HEK293 (cell line): ENCODE measurements around the gene UBTD1.
A peak's percentile ranks its signal among the peaks of the same experiment; 100 is the strongest.

Experiments used
- CTCF ChIA-PET: fragments of 350-600 bp; formaldehyde crosslinking; extraction: SDS; loops from one replicate; lab custom pipeline; 2021; ENCODE audit warnings: antibody characterized with exemption; lab: Yijun Ruan, JAX
- POLR2A ChIA-PET: fragments of 300-600 bp; formaldehyde crosslinking; extraction: SDS; loops from one replicate; lab custom pipeline; 2020; ENCODE audit warnings: antibody characterized with exemption, inconsistent platforms; lab: Yijun Ruan, JAX
- H3K27ac ChIP-seq: fragments of 200-500 bp; sonication (Bioruptor generic); 2 replicates; pipeline ENCODE4 v1.5.1; 2014; ENCODE audit warnings: low read depth, low read length, control low read depth, inconsistent platforms; ENCODE audit errors: extremely low read depth
- H3K36me3 ChIP-seq, 2 experiments: fragments of 200-500 bp in 1 of 2; sonication (Bioruptor generic) in 1 of 2; 1 replicate in 1 of 2; 2 replicates in 1 of 2; pipeline ENCODE4 v1.5.1; 2014 to 2017; ENCODE audit warnings: inconsistent platforms in 2 of 2, low read length in 2 of 2; ENCODE audit not compliant: control insufficient read depth in 2 of 2, insufficient read depth in 1 of 2
- H3K4me1 ChIP-seq: fragments of 200-500 bp; sonication (Bioruptor generic); 2 replicates; pipeline ENCODE4 v1.5.1; 2014; ENCODE audit warnings: mild to moderate bottlenecking, low read length, inconsistent platforms; ENCODE audit not compliant: control insufficient read depth, insufficient read depth
- H3K4me3 ChIP-seq: 2 replicates; pipeline ENCODE4 v1.5.1; 2011; ENCODE audit warnings: low read depth, mild to moderate bottlenecking, control low read depth, low read length, moderate library complexity
- H3K9me3 ChIP-seq: fragments of 200-500 bp; sonication (Bioruptor generic); 2 replicates; pipeline ENCODE4 v1.5.1; 2014; ENCODE audit warnings: low read depth, low read length, inconsistent platforms; ENCODE audit not compliant: control insufficient read depth, insufficient read depth
- GLIS1 ChIP-seq: fragments of 450-650 bp; formaldehyde crosslinking; IDR thresholded peaks from 2 replicates; pipeline ENCODE4 v1.5.1; 2016; ENCODE audit warnings: missing biosample characterization, missing genetic modification characterization
- GLIS2 ChIP-seq: fragments of 450-650 bp; formaldehyde crosslinking; IDR thresholded peaks from 2 replicates; pipeline ENCODE4 v1.5.1; 2016; ENCODE audit warnings: missing biosample characterization, missing genetic modification characterization
- KLF9 ChIP-seq: fragments of 450-650 bp; formaldehyde crosslinking; IDR thresholded peaks from 2 replicates; pipeline ENCODE4 v1.5.1; 2016; ENCODE audit warnings: missing biosample characterization, missing genetic modification characterization, low read depth
- ZBTB1 ChIP-seq: fragments of 450-650 bp; formaldehyde crosslinking; IDR thresholded peaks from 2 replicates; pipeline ENCODE4 v1.5.1; 2016; ENCODE audit warnings: missing biosample characterization, missing genetic modification characterization
- ZBTB10 ChIP-seq: fragments of 450-650 bp; formaldehyde crosslinking; IDR thresholded peaks from 2 replicates; pipeline ENCODE4 v1.5.1; 2016; ENCODE audit warnings: missing biosample characterization, missing genetic modification characterization
- ZBTB17 ChIP-seq: fragments of 450-650 bp; formaldehyde crosslinking; IDR thresholded peaks from 2 replicates; pipeline ENCODE4 v1.5.1; 2016; ENCODE audit warnings: missing biosample characterization, missing genetic modification characterization
- ZBTB26 ChIP-seq: fragments of 450-650 bp; formaldehyde crosslinking; optimal IDR thresholded peaks from 2 replicates; pipeline ENCODE3; 2016; ENCODE audit warnings: missing biosample characterization, mild to moderate bottlenecking, missing genetic modification characterization
- ZBTB48 ChIP-seq: fragments of 450-650 bp; formaldehyde crosslinking; IDR thresholded peaks from 2 replicates; pipeline ENCODE4 v1.5.1; 2016; ENCODE audit warnings: missing biosample characterization, missing genetic modification characterization
- ZBTB7A ChIP-seq: fragments of 450-650 bp; formaldehyde crosslinking; IDR thresholded peaks from 2 replicates; pipeline ENCODE4 v1.5.1; 2016; ENCODE audit warnings: low read depth, missing biosample characterization, missing genetic modification characterization
- ZBTB8A ChIP-seq: fragments of 450-650 bp; formaldehyde crosslinking; IDR thresholded peaks from 2 replicates; pipeline ENCODE4 v1.5.1; 2016; ENCODE audit warnings: missing biosample characterization, missing genetic modification characterization
- ZEB2 ChIP-seq: fragments of 450-650 bp; formaldehyde crosslinking; IDR thresholded peaks from 2 replicates; pipeline ENCODE4 v1.5.1; 2016; ENCODE audit warnings: missing biosample characterization, missing genetic modification characterization
- ZFHX2 ChIP-seq: fragments of 450-650 bp; formaldehyde crosslinking; conservative IDR thresholded peaks from 2 replicates; pipeline ENCODE4 v1.5.1; 2016; ENCODE audit warnings: missing biosample characterization, missing genetic modification characterization
- ZFP37 ChIP-seq: fragments of 450-650 bp; formaldehyde crosslinking; IDR thresholded peaks from 2 replicates; pipeline ENCODE4 v1.5.1; 2016; ENCODE audit warnings: missing biosample characterization, missing genetic modification characterization
- ZIC2 ChIP-seq: fragments of 450-650 bp; formaldehyde crosslinking; IDR thresholded peaks from 2 replicates; pipeline ENCODE4 v1.5.1; 2016; ENCODE audit warnings: missing biosample characterization, missing genetic modification characterization
- ZNF146 ChIP-seq: fragments of 450-650 bp; formaldehyde crosslinking; IDR thresholded peaks from 2 replicates; pipeline ENCODE4 v1.5.1; 2016; ENCODE audit warnings: missing biosample characterization, missing genetic modification characterization
- ZNF2 ChIP-seq: fragments of 450-650 bp; formaldehyde crosslinking; IDR thresholded peaks from 2 replicates; pipeline ENCODE4 v1.5.1; 2016; ENCODE audit warnings: missing biosample characterization, missing genetic modification characterization
- ZNF24 ChIP-seq: fragments of 450-650 bp; formaldehyde crosslinking; IDR thresholded peaks from 2 replicates; pipeline ENCODE4 v1.5.1; 2016; ENCODE audit warnings: missing biosample characterization, missing genetic modification characterization
- ZNF335 ChIP-seq: fragments of 450-650 bp; formaldehyde crosslinking; conservative IDR thresholded peaks from 2 replicates; pipeline ENCODE4 v1.5.1; 2016; ENCODE audit warnings: missing biosample characterization, missing genetic modification characterization
- ZNF398 ChIP-seq: fragments of 450-650 bp; formaldehyde crosslinking; IDR thresholded peaks from 2 replicates; pipeline ENCODE4 v1.5.1; 2017; ENCODE audit warnings: missing biosample characterization, missing genetic modification characterization
- ZNF501 ChIP-seq: fragments of 450-650 bp; formaldehyde crosslinking; IDR thresholded peaks from 2 replicates; pipeline ENCODE4 v1.5.1; 2016; ENCODE audit warnings: missing biosample characterization, missing genetic modification characterization
- ZNF514 ChIP-seq: fragments of 450-650 bp; formaldehyde crosslinking; IDR thresholded peaks from 2 replicates; pipeline ENCODE4 v1.5.1; 2016; ENCODE audit warnings: missing biosample characterization, missing genetic modification characterization
- ZNF549 ChIP-seq: fragments of 450-650 bp; IDR thresholded peaks from 2 replicates; pipeline ENCODE4 v1.5.1; 2018; ENCODE audit warnings: missing biosample characterization, missing genetic modification characterization, mild to moderate bottlenecking, inconsistent platforms, moderate library complexity
- ZNF555 ChIP-seq: fragments of 450-650 bp; formaldehyde crosslinking; conservative IDR thresholded peaks from 2 replicates; pipeline ENCODE4 v1.5.1; 2017; ENCODE audit warnings: missing biosample characterization, mild to moderate bottlenecking, missing genetic modification characterization, inconsistent platforms
- ZNF561 ChIP-seq: fragments of 450-650 bp; IDR thresholded peaks from 2 replicates; pipeline ENCODE4 v1.5.1; 2018; ENCODE audit warnings: missing biosample characterization, missing genetic modification characterization, borderline replicate concordance
- ZNF585B ChIP-seq: fragments of 450-650 bp; formaldehyde crosslinking; IDR thresholded peaks from 2 replicates; pipeline ENCODE4 v1.5.1; 2016; ENCODE audit warnings: missing biosample characterization, missing genetic modification characterization
- ZNF600 ChIP-seq: fragments of 450-650 bp; formaldehyde crosslinking; IDR thresholded peaks from 2 replicates; pipeline ENCODE4 v1.5.1; 2016; ENCODE audit warnings: missing biosample characterization, missing genetic modification characterization
- ZNF660 ChIP-seq: fragments of 450-650 bp; IDR thresholded peaks from 2 replicates; pipeline ENCODE4 v1.5.1; 2018; ENCODE audit warnings: missing biosample characterization, mild to moderate bottlenecking, missing genetic modification characterization
- ZNF692 ChIP-seq: fragments of 450-650 bp; formaldehyde crosslinking; IDR thresholded peaks from 2 replicates; pipeline ENCODE4 v1.5.1; 2016; ENCODE audit warnings: missing biosample characterization, missing genetic modification characterization
- ZNF777 ChIP-seq: fragments of 450-650 bp; formaldehyde crosslinking; IDR thresholded peaks from 2 replicates; pipeline ENCODE4 v1.5.1; 2017; ENCODE audit warnings: missing biosample characterization, missing genetic modification characterization, borderline replicate concordance
- ZNF837 ChIP-seq: fragments of 450-650 bp; formaldehyde crosslinking; IDR thresholded peaks from 2 replicates; pipeline ENCODE4 v1.5.1; 2016; ENCODE audit warnings: missing biosample characterization, missing genetic modification characterization
- ZSCAN16 ChIP-seq: fragments of 450-650 bp; formaldehyde crosslinking; IDR thresholded peaks from 2 replicates; pipeline ENCODE4 v1.5.1; 2016; ENCODE audit warnings: missing biosample characterization, missing genetic modification characterization
- ZSCAN30 ChIP-seq: fragments of 450-650 bp; IDR thresholded peaks from 2 replicates; pipeline ENCODE4 v1.5.1; 2018; ENCODE audit warnings: missing biosample characterization, mild to moderate bottlenecking, missing genetic modification characterization, moderate library complexity

UBTD1 gene

GRCh38 chr10:97498841-97499560 is at the start of gene UBTD1:
UBTD1 (plus strand) TSS chr10:97498924; CDS start chr10:97499204, 280 bp downstream.
- Histone ChIP-seq H3K4me1 (peaks cover 16% of the 10 kb centered on the region), H3K9me3 (no peaks in the 10 kb centered on the region), H3K36me3 (0 out of 3 replicates have a peak, but pooled peaks cover 0 to 3% of the 10 kb centered on the region in 2 experiments), H3K4me3 (peak within 1 kb of the TSS; percentile 88), H3K27ac (peak within 1 kb of the TSS; percentile 89)
- ChIA-PET POLR2A (interaction anchor here (0.9 to 1.1 kb wide), 6 partner anchors 9 to 444 kb away, joined by 3 to 5 read pairs (median 3); no protein-coding TSS in a partner anchor), CTCF (interaction anchor here (0.7 to 3.1 kb wide), 6 partner anchors 9 to 179 kb away, joined by 3 to 22 read pairs (median 6); no protein-coding TSS in a partner anchor)
- TF ChIP-seq ZNF692 (0 out of 2 replicates have a peak, but pooled peaks have one; percentile 60), ZNF398 (tag by site-specific recombination) (peak; percentile 57; the same call in 1 of the 2 replicates), ZNF501 (0 out of 2 replicates have a peak, but pooled peaks have one; percentile 49), ZBTB8A (tag by site-specific recombination) (peak; percentile 93; the same call in 1 of the 2 replicates), ZNF837 (tag by site-specific recombination) (no peak), ZBTB48 (0 out of 2 replicates have a peak, but pooled peaks have one; percentile 44), ZNF514 (tag by site-specific recombination) (no peak), ZSCAN16 (tag by site-specific recombination) (no peak), ZBTB26 (tag by site-specific recombination) (peak; percentile 68), ZNF561 (peak; percentile 68), ZBTB17 (tag by site-specific recombination) (peak; percentile 10; the same call in 1 of the 2 replicates), ZBTB1 (tag by site-specific recombination) (no peak), ZNF335 (tag by site-specific recombination) (peak; percentile 82), ZSCAN30 (peak; percentile 82), ZNF660 (peak; percentile 48; the same call in 1 of the 2 replicates), ZNF146 (tag by site-specific recombination) (0 out of 2 replicates have a peak, but pooled peaks have one; percentile 3), ZNF555 (no peak), ZNF600 (tag by site-specific recombination) (0 out of 2 replicates have a peak, but pooled peaks have one; percentile 54), ZNF585B (tag by site-specific recombination) (no peak), ZBTB10 (peak; percentile 63; the same call in 1 of the 2 replicates), KLF9 (tag by site-specific recombination) (peak; percentile 2; the same call in 1 of the 2 replicates), ZNF24 (tag by site-specific recombination) (no peak), GLIS1 (tag by site-specific recombination) (peak; percentile 97), ZNF2 (tag by site-specific recombination) (peak; percentile 23; the same call in 1 of the 2 replicates), ZBTB7A (tag by site-specific recombination) (peak; percentile 13; the same call in 1 of the 2 replicates), ZEB2 (tag by site-specific recombination) (peak; percentile 36), GLIS2 (tag by site-specific recombination) (peak; percentile 93), ZNF777 (tag by site-specific recombination) (peak; percentile 81), ZNF549 (tag by site-specific recombination) (no peak), ZFHX2 (peak; percentile 68), ZIC2 (tag by site-specific recombination) (peak; percentile 94), ZFP37 (peak; percentile 41; the same call in 1 of the 2 replicates)
